ENCODE data around the gene C10orf71.

DNA sequence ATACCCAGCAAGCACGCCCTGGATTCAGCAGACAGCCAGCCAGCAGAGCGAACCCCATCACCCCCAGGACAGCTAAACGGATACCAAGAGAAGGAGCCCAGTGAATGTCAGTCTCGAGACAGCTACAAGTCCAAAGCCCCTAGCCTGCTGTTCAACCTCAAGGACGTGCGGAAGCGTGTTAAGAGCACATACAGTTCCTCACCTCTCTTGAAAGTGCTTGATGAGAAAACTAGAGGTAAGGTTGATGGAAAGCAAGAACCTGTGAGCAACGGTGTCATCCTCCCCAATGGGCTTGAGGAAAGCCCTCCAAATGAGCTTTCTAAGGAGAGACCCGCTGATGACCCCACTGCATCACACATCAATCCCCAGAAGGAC, 24.9 kb downstream of the C10orf71 start:
- TF ChIP-seq, protein P1, sequence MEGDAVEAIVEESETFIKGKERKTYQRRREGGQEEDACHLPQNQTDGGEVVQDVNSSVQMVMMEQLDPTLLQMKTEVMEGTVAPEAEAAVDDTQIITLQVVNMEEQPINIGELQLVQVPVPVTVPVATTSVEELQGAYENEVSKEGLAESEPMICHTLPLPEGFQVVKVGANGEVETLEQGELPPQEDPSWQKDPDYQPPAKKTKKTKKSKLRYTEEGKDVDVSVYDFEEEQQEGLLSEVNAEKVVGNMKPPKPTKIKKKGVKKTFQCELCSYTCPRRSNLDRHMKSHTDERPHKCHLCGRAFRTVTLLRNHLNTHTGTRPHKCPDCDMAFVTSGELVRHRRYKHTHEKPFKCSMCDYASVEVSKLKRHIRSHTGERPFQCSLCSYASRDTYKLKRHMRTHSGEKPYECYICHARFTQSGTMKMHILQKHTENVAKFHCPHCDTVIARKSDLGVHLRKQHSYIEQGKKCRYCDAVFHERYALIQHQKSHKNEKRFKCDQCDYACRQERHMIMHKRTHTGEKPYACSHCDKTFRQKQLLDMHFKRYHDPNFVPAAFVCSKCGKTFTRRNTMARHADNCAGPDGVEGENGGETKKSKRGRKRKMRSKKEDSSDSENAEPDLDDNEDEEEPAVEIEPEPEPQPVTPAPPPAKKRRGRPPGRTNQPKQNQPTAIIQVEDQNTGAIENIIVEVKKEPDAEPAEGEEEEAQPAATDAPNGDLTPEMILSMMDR (IDR thresholded peaks at IDR 0.05; ENCODE audit: insufficient read depth, low read depth, low read length) = no peak
- TF ChIP-seq EZH2 (IDR thresholded peaks at IDR 0.05; ENCODE audit: insufficient read depth, low read length) = no peak

Measured in astrocyte (in vitro differentiated cells and primary cell).